ENCODE results near the gene KDM4B.

- TF ChIP-seq POLR2A (IDR thresholded peaks at IDR 0.05), result no peak
- TF ChIP-seq CTCF (IDR thresholded peaks at IDR 0.05), result no peak
- no peak for TF ChIP-seq POLR2AphosphoS5 (IDR thresholded peaks at IDR 0.05)
Observed at GRCh38 chr19:5041168-5041912, 72.4 kb downstream of the KDM4B start.

All from gastroesophageal sphincter (tissue), 3 donors.